Liver (tissue), 9 donors: ENCODE data around the gene FANCE. TPM values are rescaled to one million over a fixed set of nuclear protein-coding genes. Genes with fewer than 3 reads are reported as not detected.

ENCODE experiments used
- DNase-seq: peaks from one replicate; pipeline ENCODE4 v3.0.0-alpha.2; 2017; ENCODE audit warnings: low spot score
- H3K27ac ChIP-seq, 2 donors: one replicate each; pipeline ENCODE4 v1.7.0; 2013; ENCODE audit warnings: inconsistent platforms in 2 of 2, low read length in 2 of 2, control low read depth in 1 of 2, low read depth in 1 of 2, mild to moderate bottlenecking in 1 of 2
- H3K27me3 ChIP-seq, 4 donors: one replicate each; pipeline versions ENCODE4 v1.6.1 to v1.7.0; 2013; ENCODE audit warnings: low read length in 3 of 4, inconsistent platforms in 1 of 4, mild to moderate bottlenecking in 1 of 4, moderate library complexity in 1 of 4; ENCODE audit not compliant: control insufficient read depth in 4 of 4, insufficient read depth in 4 of 4
- H3K36me3 ChIP-seq, 4 donors: one replicate each; pipeline versions ENCODE4 v1.6.1 to v1.7.0; 2013; ENCODE audit warnings: low read length in 3 of 4, mild to moderate bottlenecking in 3 of 4, low read depth in 1 of 4, moderate library complexity in 1 of 4; ENCODE audit not compliant: control insufficient read depth in 4 of 4, insufficient read depth in 3 of 4
- H3K4me1 ChIP-seq, 4 donors: one replicate each; pipeline versions ENCODE4 v1.6.1 to v1.7.0; 2013; ENCODE audit warnings: low read length in 3 of 4, mild to moderate bottlenecking in 3 of 4, moderate library complexity in 1 of 4; ENCODE audit not compliant: control insufficient read depth in 4 of 4, insufficient read depth in 4 of 4
- H3K4me3 ChIP-seq, 3 donors: one replicate each; pipeline versions ENCODE4 v1.6.1 to v1.7.0; 2013; ENCODE audit warnings: low read length in 3 of 3, control low read depth in 1 of 3, low read depth in 1 of 3, mild to moderate bottlenecking in 1 of 3
- H3K9ac ChIP-seq, 2 donors: one replicate each; pipeline ENCODE4 v1.7.0; 2013; ENCODE audit warnings: low read length in 2 of 2, mild to moderate bottlenecking in 2 of 2, moderate library complexity in 2 of 2, control low read depth in 1 of 2, low read depth in 1 of 2
- H3K9me3 ChIP-seq, 4 donors: one replicate each; pipeline versions ENCODE4 v1.6.1 to v1.7.0; 2013; ENCODE audit warnings: low read length in 3 of 4; ENCODE audit not compliant: control insufficient read depth in 4 of 4
- CTCF ChIP-seq: fragments of 150-350 bp; IDR thresholded peaks from 2 replicates; pipeline ENCODE4 v1.5.1; 2017; ENCODE audit warnings: improper control_type of control experiment, low read depth, low read length; ENCODE audit not compliant: missing input control
- EGR1 ChIP-seq, 2 donors: IDR thresholded peaks; 2 replicates each; pipeline ENCODE4 v1.6.1; 2016 to 2018; ENCODE audit warnings: antibody characterized with exemption in 2 of 2, low read depth in 2 of 2
- FOXA1 ChIP-seq: IDR thresholded peaks from 2 replicates; pipeline ENCODE4 v1.6.1; 2016; ENCODE audit warnings: antibody characterized with exemption
- FOXA2 ChIP-seq: IDR thresholded peaks from 2 replicates; pipeline ENCODE4 v1.6.1; 2016; ENCODE audit warnings: antibody characterized with exemption
- GABPA ChIP-seq, 2 donors: IDR thresholded peaks in 1 of 2; conservative IDR thresholded peaks in 1 of 2; 2 replicates each; pipeline ENCODE4 v1.6.1; 2016; ENCODE audit warnings: antibody characterized with exemption in 2 of 2, mild to moderate bottlenecking in 1 of 2, moderate library complexity in 1 of 2
- HNF4A ChIP-seq, 2 donors: conservative IDR thresholded peaks; 2 replicates each; pipeline ENCODE4 v1.6.1; 2016; ENCODE audit warnings: antibody characterized with exemption in 2 of 2, mild to moderate bottlenecking in 2 of 2
- HNF4G ChIP-seq: IDR thresholded peaks from 2 replicates; pipeline ENCODE4 v1.6.1; 2016; ENCODE audit warnings: antibody characterized with exemption
- JUND ChIP-seq, 2 donors: IDR thresholded peaks; 2 replicates each; pipeline ENCODE4 v1.6.1; 2016; ENCODE audit warnings: antibody characterized with exemption in 2 of 2
- NR2F2 ChIP-seq: IDR thresholded peaks from 2 replicates; pipeline ENCODE4 v1.6.1; 2016; ENCODE audit warnings: antibody characterized with exemption
- RAD21 ChIP-seq, 2 donors: IDR thresholded peaks; 2 replicates each; pipeline ENCODE4 v1.6.1; 2016; ENCODE audit warnings: antibody characterized with exemption in 2 of 2, mild to moderate bottlenecking in 2 of 2
- RXRA ChIP-seq, 2 donors: IDR thresholded peaks; 2 replicates each; pipeline ENCODE4 v1.6.1; 2017 to 2018; ENCODE audit warnings: antibody characterized with exemption in 2 of 2, mild to moderate bottlenecking in 1 of 2
- SP1 ChIP-seq: IDR thresholded peaks from 2 replicates; pipeline ENCODE4 v1.6.1; 2018; ENCODE audit warnings: antibody characterized with exemption, mild to moderate bottlenecking
- TAF1 ChIP-seq: conservative IDR thresholded peaks from 2 replicates; pipeline ENCODE4 v1.6.1; 2016; ENCODE audit warnings: antibody characterized with exemption, mild to moderate bottlenecking
- YY1 ChIP-seq: IDR thresholded peaks from 2 replicates; pipeline ENCODE4 v1.6.1; 2016; ENCODE audit warnings: antibody characterized with exemption, mild to moderate bottlenecking
- WGBS: extraction: QIAGEN DNeasy Blood & Tissue Kit; methylation state at CpG from one replicate; pipeline ENCODE4 v1.1.7; 2013; 5-methylcytosine and 5-hydroxymethylcytosine counted together
- polyA plus RNA-seq, 2 donors: library from polyadenylated mRNA; stranded (reverse) in 1 of 2; unstranded in 1 of 2; fragments of 200-250 nt in 1 of 2; fragments of >200 nt in 1 of 2; fragmentation: Nextera tagmentation in 1 of 2; extraction: Ambion mirVana in 1 of 2; gene quantifications; one replicate each; pipeline versions ENCODE4 v1.2.1 to v1.2.3, GENCODE V29; 2013 to 2015
- total RNA-seq, 2 donors: library from RNA; depleted of rRNA; stranded (reverse); fragments of >200 nt; gene quantifications; one replicate each; pipeline ENCODE4 v1.2.3, GENCODE V29; 2014
- TF ChIP-seq, protein P1 (sequence below): IDR thresholded peaks from 2 replicates; pipeline ENCODE4 v1.6.1; 2016; ENCODE audit warnings: antibody characterized with exemption, mild to moderate bottlenecking
- TF ChIP-seq, protein P2 (sequence below): IDR thresholded peaks from 2 replicates; pipeline ENCODE4 v1.6.1; 2016; ENCODE audit warnings: antibody characterized with exemption
- TF ChIP-seq, protein P3 (sequence below): IDR thresholded peaks from 2 replicates; pipeline ENCODE4 v1.6.1; 2016; ENCODE audit warnings: antibody characterized with exemption
- TF ChIP-seq, protein P4 (sequence below): IDR thresholded peaks from 2 replicates; pipeline ENCODE4 v1.6.1; 2016; ENCODE audit warnings: antibody characterized with exemption
- donor health status: healthy.
- donor health status: healthy.
- donor health status: healthy.
- donor health status: healthy.
- donor health status: healthy.

Gene FANCE
- total and polyA plus RNA-seq, 4 donors = 0.11 to 4.2 (median 0.79) TPM

DNA sequence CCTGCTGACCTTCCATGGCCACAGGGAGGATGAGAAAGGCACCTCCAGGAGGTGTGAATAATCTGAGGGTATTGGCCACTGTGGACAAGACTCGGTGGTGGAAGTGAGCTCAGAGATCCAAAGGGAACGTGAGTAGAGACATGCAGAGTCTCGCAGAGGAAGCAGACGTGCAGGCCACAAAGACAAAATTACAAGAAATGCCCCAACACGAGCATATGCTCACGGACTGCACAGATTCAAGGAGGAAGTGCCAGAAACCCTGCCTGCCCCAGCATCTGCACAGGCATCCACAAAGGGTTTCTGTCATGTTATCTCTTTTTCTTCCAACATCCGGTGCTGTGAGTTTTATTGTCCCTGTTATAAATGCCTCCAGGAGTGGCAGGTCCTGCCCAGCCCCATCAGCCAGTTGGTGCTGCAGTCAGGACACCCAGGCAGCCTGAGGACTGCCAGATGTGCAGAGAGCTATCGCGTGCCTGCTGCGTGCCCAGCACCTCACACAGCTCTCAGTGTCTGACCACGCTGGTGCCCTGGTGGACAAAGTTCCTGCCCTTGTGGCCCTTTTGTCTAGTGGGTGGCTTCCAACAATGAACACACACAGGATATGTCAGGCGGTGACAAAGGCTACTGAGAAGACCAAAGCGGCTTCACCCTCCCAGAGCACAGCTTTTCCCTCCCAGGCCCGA, 34.0 kb upstream of the FANCE start:
- H3K9ac ChIP-seq = no peak overlapping the region
- peaks cover 11 to 34% (median 26%) of the 10 kb centered on the region in 4 donors for H3K4me1 ChIP-seq
- H3K27ac ChIP-seq = peak overlapping the region in 1 of 2 donors; percentile 38
- H3K4me3 ChIP-seq = no peak overlapping the region
- DNase-seq = no peak
- no peaks in the 10 kb centered on the region for H3K9me3 ChIP-seq
- WGBS = 54% methylated on average over 14 of the region's 14 CpGs
- H3K36me3 ChIP-seq = peaks cover 0 to 10% (median 7%) of the 10 kb centered on the region in 4 donors
- H3K27me3 ChIP-seq = no peaks in the 10 kb centered on the region
- TF ChIP-seq GABPA (IDR thresholded peaks at IDR 0.05 in 1 of 2, conservative IDR thresholded peaks at IDR 0.05 in 1 of 2) (no peak), RAD21 (IDR thresholded peaks at IDR 0.05) (no peak), FOXA2 (no peak), FOXA1 (peak; percentile 32), RXRA (IDR thresholded peaks at IDR 0.05) (peak; percentile 20 to 98), TAF1 (no peak), EGR1 (IDR thresholded peaks at IDR 0.05; ENCODE audit: low read depth in 2 of 2) (no peak), SP1 (no peak), YY1 (peak; percentile 21), NR2F2 (no peak), HNF4A (conservative IDR thresholded peaks at IDR 0.05) (peak; percentile 57 to 96), HNF4G (no peak), CTCF (no peak), JUND (IDR thresholded peaks at IDR 0.05) (peak in 1 of 2 donors; percentile 35)
- TF ChIP-seq, protein P1, sequence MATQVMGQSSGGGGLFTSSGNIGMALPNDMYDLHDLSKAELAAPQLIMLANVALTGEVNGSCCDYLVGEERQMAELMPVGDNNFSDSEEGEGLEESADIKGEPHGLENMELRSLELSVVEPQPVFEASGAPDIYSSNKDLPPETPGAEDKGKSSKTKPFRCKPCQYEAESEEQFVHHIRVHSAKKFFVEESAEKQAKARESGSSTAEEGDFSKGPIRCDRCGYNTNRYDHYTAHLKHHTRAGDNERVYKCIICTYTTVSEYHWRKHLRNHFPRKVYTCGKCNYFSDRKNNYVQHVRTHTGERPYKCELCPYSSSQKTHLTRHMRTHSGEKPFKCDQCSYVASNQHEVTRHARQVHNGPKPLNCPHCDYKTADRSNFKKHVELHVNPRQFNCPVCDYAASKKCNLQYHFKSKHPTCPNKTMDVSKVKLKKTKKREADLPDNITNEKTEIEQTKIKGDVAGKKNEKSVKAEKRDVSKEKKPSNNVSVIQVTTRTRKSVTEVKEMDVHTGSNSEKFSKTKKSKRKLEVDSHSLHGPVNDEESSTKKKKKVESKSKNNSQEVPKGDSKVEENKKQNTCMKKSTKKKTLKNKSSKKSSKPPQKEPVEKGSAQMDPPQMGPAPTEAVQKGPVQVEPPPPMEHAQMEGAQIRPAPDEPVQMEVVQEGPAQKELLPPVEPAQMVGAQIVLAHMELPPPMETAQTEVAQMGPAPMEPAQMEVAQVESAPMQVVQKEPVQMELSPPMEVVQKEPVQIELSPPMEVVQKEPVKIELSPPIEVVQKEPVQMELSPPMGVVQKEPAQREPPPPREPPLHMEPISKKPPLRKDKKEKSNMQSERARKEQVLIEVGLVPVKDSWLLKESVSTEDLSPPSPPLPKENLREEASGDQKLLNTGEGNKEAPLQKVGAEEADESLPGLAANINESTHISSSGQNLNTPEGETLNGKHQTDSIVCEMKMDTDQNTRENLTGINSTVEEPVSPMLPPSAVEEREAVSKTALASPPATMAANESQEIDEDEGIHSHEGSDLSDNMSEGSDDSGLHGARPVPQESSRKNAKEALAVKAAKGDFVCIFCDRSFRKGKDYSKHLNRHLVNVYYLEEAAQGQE = no peak
- TF ChIP-seq, protein P2, sequence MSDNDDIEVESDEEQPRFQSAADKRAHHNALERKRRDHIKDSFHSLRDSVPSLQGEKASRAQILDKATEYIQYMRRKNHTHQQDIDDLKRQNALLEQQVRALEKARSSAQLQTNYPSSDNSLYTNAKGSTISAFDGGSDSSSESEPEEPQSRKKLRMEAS = no peak
- TF ChIP-seq, protein P3, sequence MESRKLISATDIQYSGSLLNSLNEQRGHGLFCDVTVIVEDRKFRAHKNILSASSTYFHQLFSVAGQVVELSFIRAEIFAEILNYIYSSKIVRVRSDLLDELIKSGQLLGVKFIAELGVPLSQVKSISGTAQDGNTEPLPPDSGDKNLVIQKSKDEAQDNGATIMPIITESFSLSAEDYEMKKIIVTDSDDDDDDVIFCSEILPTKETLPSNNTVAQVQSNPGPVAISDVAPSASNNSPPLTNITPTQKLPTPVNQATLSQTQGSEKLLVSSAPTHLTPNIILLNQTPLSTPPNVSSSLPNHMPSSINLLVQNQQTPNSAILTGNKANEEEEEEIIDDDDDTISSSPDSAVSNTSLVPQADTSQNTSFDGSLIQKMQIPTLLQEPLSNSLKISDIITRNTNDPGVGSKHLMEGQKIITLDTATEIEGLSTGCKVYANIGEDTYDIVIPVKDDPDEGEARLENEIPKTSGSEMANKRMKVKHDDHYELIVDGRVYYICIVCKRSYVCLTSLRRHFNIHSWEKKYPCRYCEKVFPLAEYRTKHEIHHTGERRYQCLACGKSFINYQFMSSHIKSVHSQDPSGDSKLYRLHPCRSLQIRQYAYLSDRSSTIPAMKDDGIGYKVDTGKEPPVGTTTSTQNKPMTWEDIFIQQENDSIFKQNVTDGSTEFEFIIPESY = no peak
- TF ChIP-seq, protein P4, sequence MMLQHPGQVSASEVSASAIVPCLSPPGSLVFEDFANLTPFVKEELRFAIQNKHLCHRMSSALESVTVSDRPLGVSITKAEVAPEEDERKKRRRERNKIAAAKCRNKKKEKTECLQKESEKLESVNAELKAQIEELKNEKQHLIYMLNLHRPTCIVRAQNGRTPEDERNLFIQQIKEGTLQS = no peak
